Astrocyte (in vitro differentiated cells and primary cell): Measurements from ENCODE around the gene MRPS6. TPM values are rescaled to one million over a fixed set of nuclear protein-coding genes. Genes with fewer than 3 reads are reported as not detected.

Experiments used
- DNase-seq: peaks from one replicate; pipeline ENCODE4 v3.0.0-alpha.2; 2010; ENCODE audit warnings: low read depth
- FAIRE-seq: peaks from 2 replicates; lab custom pipeline; 2011; peaks lifted over from hg19 to GRCh38; lab: Jason Lieb, UNC
- H2AFZ ChIP-seq: 2 replicates; pipeline ENCODE4 v1.6.0; 2012; ENCODE audit warnings: low read depth, low read length, inconsistent platforms
- H3K27ac ChIP-seq: 2 replicates; pipeline ENCODE4 v1.5.1; 2011; ENCODE audit warnings: low read depth, low read length, inconsistent platforms
- H3K27me3 ChIP-seq: 2 replicates; pipeline ENCODE4 v1.6.0; 2011; ENCODE audit warnings: low read length, inconsistent platforms; ENCODE audit not compliant: insufficient read depth
- H3K36me3 ChIP-seq: 2 replicates; pipeline ENCODE4 v1.5.1; 2011; ENCODE audit warnings: low read length, inconsistent platforms; ENCODE audit not compliant: insufficient read depth
- H3K4me1 ChIP-seq: 2 replicates; pipeline ENCODE4 v1.5.1; 2011; ENCODE audit warnings: low read length, inconsistent platforms; ENCODE audit not compliant: insufficient read depth
- H3K4me2 ChIP-seq: 2 replicates; pipeline ENCODE4 v1.6.0; 2012; ENCODE audit warnings: low read length, inconsistent platforms
- H3K4me3 ChIP-seq: 2 replicates; pipeline ENCODE4 v1.5.1; 2011; ENCODE audit warnings: low read depth, mild to moderate bottlenecking, low read length, inconsistent platforms; ENCODE audit not compliant: insufficient read depth
- H3K79me2 ChIP-seq: 2 replicates; pipeline ENCODE4 v1.6.0; 2012; ENCODE audit warnings: mild to moderate bottlenecking, low read length, inconsistent platforms; ENCODE audit not compliant: insufficient read depth
- H3K9ac ChIP-seq: 2 replicates; pipeline ENCODE4 v1.6.0; 2012; ENCODE audit warnings: mild to moderate bottlenecking, low read length, inconsistent platforms
- H3K9me3 ChIP-seq: 2 replicates; pipeline ENCODE4 v1.5.1; 2012; ENCODE audit warnings: low read depth, mild to moderate bottlenecking, low read length, inconsistent platforms; ENCODE audit not compliant: insufficient read depth
- H4K20me1 ChIP-seq: 2 replicates; pipeline ENCODE4 v1.6.0; 2012; ENCODE audit warnings: low read length, inconsistent platforms; ENCODE audit not compliant: insufficient read depth
- H3K27ac Mint-ChIP-seq: one replicate; pipeline ENCODE4 v1.8.0; 2021; ENCODE audit warnings: mild to moderate bottlenecking, mixed read lengths; ENCODE audit not compliant: unreplicated experiment
- H3K27me3 Mint-ChIP-seq: one replicate; pipeline ENCODE4 v1.8.0; 2021; ENCODE audit warnings: low read depth, mixed read lengths; ENCODE audit not compliant: unreplicated experiment
- H3K36me3 Mint-ChIP-seq: one replicate; pipeline ENCODE4 v1.8.0; 2021; ENCODE audit warnings: low read depth, mixed read lengths; ENCODE audit not compliant: unreplicated experiment
- H3K4me1 Mint-ChIP-seq: one replicate; pipeline ENCODE4 v1.8.0; 2021; ENCODE audit warnings: low read depth, mixed read lengths; ENCODE audit not compliant: unreplicated experiment
- H3K4me3 Mint-ChIP-seq: one replicate; pipeline ENCODE4 v1.8.0; 2021; ENCODE audit warnings: mild to moderate bottlenecking, moderate library complexity, mixed read lengths; ENCODE audit not compliant: unreplicated experiment
- H3K9me3 Mint-ChIP-seq: one replicate; pipeline ENCODE4 v1.8.0; 2021; ENCODE audit warnings: mild to moderate bottlenecking, mixed read lengths; ENCODE audit not compliant: unreplicated experiment
- EZH2 ChIP-seq: IDR thresholded peaks from 2 replicates; pipeline ENCODE4 v1.6.1; 2012; ENCODE audit warnings: mild to moderate bottlenecking, low read length, inconsistent platforms; ENCODE audit not compliant: insufficient read depth
- total RNA-seq: library from RNA; stranded (reverse); gene quantifications from 2 replicates; pipeline ENCODE4 v1.2.1, GENCODE V29; 2021
- TF ChIP-seq, protein P1 (sequence below): IDR thresholded peaks from 2 replicates; pipeline ENCODE4 v1.5.1; 2011; ENCODE audit warnings: low read depth, mild to moderate bottlenecking, inconsistent platforms, low read length, moderate library complexity; ENCODE audit not compliant: insufficient read depth

Gene MRPS6
- total RNA-seq, 1 donor from 2014 or later: 67.5 TPM

- H3K79me2 ChIP-seq: peaks cover 53% of the 10 kb centered on the region
- peak overlapping the region; percentile 97 for H3K4me2 ChIP-seq
- FAIRE-seq: no peak
- H3K9me3 Mint-ChIP-seq: no peaks in the 10 kb centered on the region
- H3K9ac ChIP-seq: no peak overlapping the region
- TF ChIP-seq, protein P1, sequence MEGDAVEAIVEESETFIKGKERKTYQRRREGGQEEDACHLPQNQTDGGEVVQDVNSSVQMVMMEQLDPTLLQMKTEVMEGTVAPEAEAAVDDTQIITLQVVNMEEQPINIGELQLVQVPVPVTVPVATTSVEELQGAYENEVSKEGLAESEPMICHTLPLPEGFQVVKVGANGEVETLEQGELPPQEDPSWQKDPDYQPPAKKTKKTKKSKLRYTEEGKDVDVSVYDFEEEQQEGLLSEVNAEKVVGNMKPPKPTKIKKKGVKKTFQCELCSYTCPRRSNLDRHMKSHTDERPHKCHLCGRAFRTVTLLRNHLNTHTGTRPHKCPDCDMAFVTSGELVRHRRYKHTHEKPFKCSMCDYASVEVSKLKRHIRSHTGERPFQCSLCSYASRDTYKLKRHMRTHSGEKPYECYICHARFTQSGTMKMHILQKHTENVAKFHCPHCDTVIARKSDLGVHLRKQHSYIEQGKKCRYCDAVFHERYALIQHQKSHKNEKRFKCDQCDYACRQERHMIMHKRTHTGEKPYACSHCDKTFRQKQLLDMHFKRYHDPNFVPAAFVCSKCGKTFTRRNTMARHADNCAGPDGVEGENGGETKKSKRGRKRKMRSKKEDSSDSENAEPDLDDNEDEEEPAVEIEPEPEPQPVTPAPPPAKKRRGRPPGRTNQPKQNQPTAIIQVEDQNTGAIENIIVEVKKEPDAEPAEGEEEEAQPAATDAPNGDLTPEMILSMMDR: no peak
- no peak for TF ChIP-seq EZH2
- peak overlapping the region; percentile 13 for H3K27ac Mint-ChIP-seq
- no peak overlapping the region for H3K27ac ChIP-seq
- no peaks in the 10 kb centered on the region for H3K9me3 ChIP-seq
- DNase-seq: no peak
- no peaks in the 10 kb centered on the region for H3K27me3 Mint-ChIP-seq
- peaks cover 19% of the 10 kb centered on the region for H3K4me1 ChIP-seq
- H3K36me3 Mint-ChIP-seq: peaks cover 13% of the 10 kb centered on the region
- no peak overlapping the region for H2AFZ ChIP-seq
- H3K4me1 Mint-ChIP-seq: peaks cover 51% of the 10 kb centered on the region
- H3K27me3 ChIP-seq: no peaks in the 10 kb centered on the region
- H3K4me3 Mint-ChIP-seq: peak overlapping the region; percentile 94
- peaks cover 47% of the 10 kb centered on the region for H4K20me1 ChIP-seq
- H3K36me3 ChIP-seq: no peaks in the 10 kb centered on the region
- no peak overlapping the region for H3K4me3 ChIP-seq
Measured at GRCh38 chr21:34075760-34076660, 2.6 kb downstream of the MRPS6 start.

- no peak for FAIRE-seq
- H3K4me3 ChIP-seq: no peak overlapping the region
- H3K4me3 Mint-ChIP-seq: peak overlapping the region; percentile 11
- no peak overlapping the region for H3K9ac ChIP-seq
- DNase-seq: no peak
- no peaks in the 10 kb centered on the region for H3K36me3 ChIP-seq
- peaks cover 19% of the 10 kb centered on the region for H3K4me1 ChIP-seq
- H3K4me2 ChIP-seq: no peak overlapping the region
- H4K20me1 ChIP-seq: peaks cover 47% of the 10 kb centered on the region
- peak overlapping the region; percentile 16 for H3K27ac Mint-ChIP-seq
- no peak overlapping the region for H2AFZ ChIP-seq
- H3K9me3 ChIP-seq: no peaks in the 10 kb centered on the region
- no peaks in the 10 kb centered on the region for H3K27me3 ChIP-seq
- H3K27ac ChIP-seq: no peak overlapping the region
- H3K27me3 Mint-ChIP-seq: no peaks in the 10 kb centered on the region
- no peaks in the 10 kb centered on the region for H3K9me3 Mint-ChIP-seq
- TF ChIP-seq, protein P1: no peak
- no peak for TF ChIP-seq EZH2
- H3K4me1 Mint-ChIP-seq: peaks cover 51% of the 10 kb centered on the region
- H3K79me2 ChIP-seq: peaks cover 61% of the 10 kb centered on the region
- H3K36me3 Mint-ChIP-seq: peaks cover 13% of the 10 kb centered on the region
Measured at GRCh38 chr21:34076835-34077234, 3.5 kb downstream of the MRPS6 start.

DNA sequence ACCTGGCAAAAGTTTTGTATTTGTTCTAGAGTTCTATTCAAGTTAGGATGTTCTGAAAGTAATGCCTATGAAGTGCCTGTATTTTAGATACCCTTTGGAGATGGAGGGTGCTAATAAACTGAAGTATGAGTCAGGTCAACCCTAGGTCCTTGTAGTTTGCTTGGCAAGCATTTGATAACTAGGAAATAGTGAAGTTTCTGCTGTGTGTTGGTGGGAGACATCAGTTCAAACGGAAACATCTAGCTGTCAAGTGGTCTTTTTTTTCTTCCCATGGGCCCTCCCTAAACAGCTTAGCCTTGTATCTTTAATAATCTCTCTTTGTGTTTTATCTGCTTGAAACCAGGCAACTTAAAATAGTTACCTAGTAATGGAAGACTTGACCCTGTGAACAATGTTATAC, 4.5 kb downstream of the MRPS6 start:
- H3K27ac ChIP-seq: no peak overlapping the region
- peaks cover 72% of the 10 kb centered on the region for H3K79me2 ChIP-seq
- H3K36me3 Mint-ChIP-seq: peaks cover 13% of the 10 kb centered on the region
- H3K27me3 ChIP-seq: no peaks in the 10 kb centered on the region
- FAIRE-seq: no peak
- no peak overlapping the region for H3K4me3 ChIP-seq
- H3K27me3 Mint-ChIP-seq: no peaks in the 10 kb centered on the region
- peaks cover 51% of the 10 kb centered on the region for H3K4me1 Mint-ChIP-seq
- H3K9me3 ChIP-seq: no peaks in the 10 kb centered on the region
- peaks cover 14% of the 10 kb centered on the region for H3K4me1 ChIP-seq
- H3K9ac ChIP-seq: no peak overlapping the region
- no peak overlapping the region for H3K27ac Mint-ChIP-seq
- H3K4me2 ChIP-seq: no peak overlapping the region
- TF ChIP-seq, protein P1: no peak
- no peak for TF ChIP-seq EZH2
- peaks cover 3% of the 10 kb centered on the region for H3K36me3 ChIP-seq
- no peaks in the 10 kb centered on the region for H3K9me3 Mint-ChIP-seq
- H2AFZ ChIP-seq: no peak overlapping the region
- H3K4me3 Mint-ChIP-seq: no peak overlapping the region
- DNase-seq: no peak
- peaks cover 58% of the 10 kb centered on the region for H4K20me1 ChIP-seq
